Measurements from ENCODE around the gene C6orf132. TPM values are rescaled to one million over a fixed set of nuclear protein-coding genes. Genes with fewer than 3 reads are reported as not detected.

C6orf132 gene
- total RNA-seq, 1 experiment from 2014 or later = 48.4 TPM

DNA sequence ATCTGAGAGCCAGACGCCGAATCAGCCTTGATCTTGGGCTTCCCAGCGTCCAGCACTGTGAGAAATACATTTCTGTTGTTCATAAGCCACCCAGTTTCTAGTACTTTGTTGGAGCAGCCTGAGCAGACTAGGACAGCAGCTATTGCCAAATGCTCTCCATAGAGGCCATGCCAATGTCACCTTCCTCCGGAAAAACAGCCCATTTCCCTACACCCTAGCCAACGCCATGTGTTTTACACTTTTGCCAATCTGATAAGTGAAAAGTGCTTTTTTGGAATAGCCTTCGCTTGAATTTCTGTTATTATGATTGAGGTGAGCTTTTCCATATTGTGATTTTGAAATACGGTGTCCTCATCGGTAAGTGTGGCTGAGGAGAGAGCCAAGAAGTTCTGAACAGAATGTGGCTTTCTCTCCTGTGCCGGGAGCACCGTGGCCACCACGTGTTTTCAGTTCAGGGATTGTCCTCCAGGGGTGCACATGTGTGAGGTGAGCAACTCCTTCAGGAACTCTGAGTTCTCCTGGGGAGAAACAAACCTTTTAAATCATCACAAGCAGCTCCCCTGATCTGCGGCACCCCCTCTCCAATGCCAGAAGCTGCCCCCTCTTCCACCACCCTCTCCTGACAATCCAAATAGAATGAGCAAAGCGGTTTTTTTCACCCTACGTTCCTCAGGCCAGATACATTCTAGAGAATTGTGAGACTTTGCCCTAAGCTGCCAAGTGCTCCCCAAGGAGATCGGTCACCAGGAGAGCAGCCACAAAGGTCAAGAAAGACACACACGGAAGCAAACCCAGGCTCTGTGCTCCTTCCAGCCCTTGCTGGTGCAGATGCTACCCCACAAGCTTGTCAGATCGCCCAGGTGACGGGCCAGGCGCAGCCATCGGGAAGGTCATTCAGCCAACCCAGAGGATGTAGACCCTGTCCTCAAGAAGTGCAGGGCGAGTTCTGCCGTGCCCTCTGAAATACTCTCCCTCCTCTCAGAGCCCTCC is 56.1 kb downstream of the C6orf132 start:
- Mint-ChIP-seq H3K9me3 (no peaks in the 10 kb centered on the region), H3K4me1 (peaks cover 11 to 18% of the 10 kb centered on the region in 2 experiments), H3K4me3 (no peak overlapping the region), H3K27ac (0 out of 7 replicates have a peak overlapping the region, but pooled peaks of 1 of the 3 experiments have one; percentile 5), H3K27me3 (ENCODE audit: low read depth) (peaks cover 49% of the 10 kb centered on the region), H3K36me3 (ENCODE audit: insufficient read depth in 1 of 3, low read depth in 3 of 3) (peaks cover 0 to 3% (median 0%) of the 10 kb centered on the region in 3 experiments; a peak in 1 of 7 replicates)
- H3K9ac ChIP-seq (ENCODE audit: extremely low read depth, insufficient read length, low read length) = no peak overlapping the region
- H4K8ac ChIP-seq (replicated peaks; ENCODE audit: insufficient read length, low read depth, low read length) = no peak overlapping the region
- TF ChIP-seq, protein P1, sequence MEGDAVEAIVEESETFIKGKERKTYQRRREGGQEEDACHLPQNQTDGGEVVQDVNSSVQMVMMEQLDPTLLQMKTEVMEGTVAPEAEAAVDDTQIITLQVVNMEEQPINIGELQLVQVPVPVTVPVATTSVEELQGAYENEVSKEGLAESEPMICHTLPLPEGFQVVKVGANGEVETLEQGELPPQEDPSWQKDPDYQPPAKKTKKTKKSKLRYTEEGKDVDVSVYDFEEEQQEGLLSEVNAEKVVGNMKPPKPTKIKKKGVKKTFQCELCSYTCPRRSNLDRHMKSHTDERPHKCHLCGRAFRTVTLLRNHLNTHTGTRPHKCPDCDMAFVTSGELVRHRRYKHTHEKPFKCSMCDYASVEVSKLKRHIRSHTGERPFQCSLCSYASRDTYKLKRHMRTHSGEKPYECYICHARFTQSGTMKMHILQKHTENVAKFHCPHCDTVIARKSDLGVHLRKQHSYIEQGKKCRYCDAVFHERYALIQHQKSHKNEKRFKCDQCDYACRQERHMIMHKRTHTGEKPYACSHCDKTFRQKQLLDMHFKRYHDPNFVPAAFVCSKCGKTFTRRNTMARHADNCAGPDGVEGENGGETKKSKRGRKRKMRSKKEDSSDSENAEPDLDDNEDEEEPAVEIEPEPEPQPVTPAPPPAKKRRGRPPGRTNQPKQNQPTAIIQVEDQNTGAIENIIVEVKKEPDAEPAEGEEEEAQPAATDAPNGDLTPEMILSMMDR (conservative IDR thresholded peaks at IDR 0.05) = peak; percentile 54
- no peak overlapping the region for H3K14ac ChIP-seq (ENCODE audit: insufficient read depth, low read length)
- H3K4me1 ChIP-seq (ENCODE audit: insufficient read depth, low read length) = no peaks in the 10 kb centered on the region; the same call in 1 of the 2 replicates
- no peak overlapping the region for H3K4ac ChIP-seq (ENCODE audit: low read depth, low read length)
- no peak overlapping the region for H2BK5ac ChIP-seq (ENCODE audit: insufficient read length, low read length)
- no peak overlapping the region for H4K91ac ChIP-seq (ENCODE audit: insufficient read length, low read depth, low read length)
- no peaks in the 10 kb centered on the region for H3K23me2 ChIP-seq (ENCODE audit: insufficient read length, low read depth, low read length, poor library complexity, severe bottlenecking)
- no peak overlapping the region for H3K18ac ChIP-seq (ENCODE audit: insufficient read length, low read depth, low read length)
- H4K20me1 ChIP-seq (ENCODE audit: control insufficient read depth, insufficient read depth, insufficient read length) = no peaks in the 10 kb centered on the region
- H3K9me3 ChIP-seq (ENCODE audit: control insufficient read depth, low read depth, low read length) = no peaks in the 10 kb centered on the region
- H2BK120ac ChIP-seq (ENCODE audit: low read depth, low read length, poor library complexity, severe bottlenecking) = no peak overlapping the region
- no peak overlapping the region for H3K56ac ChIP-seq (ENCODE audit: insufficient read length, low read depth, low read length)
- no peak overlapping the region for H2BK12ac ChIP-seq (ENCODE audit: insufficient read length, low read depth, low read length)
- no peak overlapping the region for H2BK20ac ChIP-seq (ENCODE audit: low read depth, low read length, poor library complexity, severe bottlenecking)
- no peak overlapping the region for H3T11ph ChIP-seq (ENCODE audit: low read length)
- H3K79me2 ChIP-seq (ENCODE audit: insufficient read depth, low read length) = no peaks in the 10 kb centered on the region
- WGBS (ENCODE audit: extremely low coverage, insufficient read length, low lambda C conversion rate) = no CpG with 5 or more reads among the region's 22 CpGs
- H2AK5ac ChIP-seq (ENCODE audit: insufficient read length, low read length) = no peak overlapping the region
- H4K5ac ChIP-seq (ENCODE audit: insufficient read length, low read depth, low read length) = no peak overlapping the region
- H3K4me2 ChIP-seq (ENCODE audit: insufficient read depth, insufficient read length, low read length) = no peak overlapping the region
- no peak overlapping the region for H2AFZ ChIP-seq (ENCODE audit: low read length)
- H3K27ac ChIP-seq (ENCODE audit: insufficient read length, low read depth, low read length) = no peak overlapping the region
- no peak overlapping the region for H2BK15ac ChIP-seq (ENCODE audit: low read depth, low read length)
- H3K23ac ChIP-seq (ENCODE audit: insufficient read length, low read depth, low read length) = no peak overlapping the region
- no peaks in the 10 kb centered on the region for H3K79me1 ChIP-seq (ENCODE audit: insufficient read depth, low read depth, low read length, poor library complexity, severe bottlenecking)
- DNase-seq = no peak
- no peaks in the 10 kb centered on the region for H3K27me3 ChIP-seq (ENCODE audit: insufficient read depth, low read length)
